Epithelial cell of proximal tubule (primary cell): ENCODE measurements around the gene SYNPO2. TPM values are rescaled to one million over a fixed set of nuclear protein-coding genes. Genes with fewer than 3 reads are reported as not detected.

Source experiments
- DNase-seq: peaks from one replicate; pipeline ENCODE4 v3.0.0-alpha.2; 2011; ENCODE audit warnings: low read depth
- H3K4me3 ChIP-seq: 2 replicates; pipeline ENCODE4 v1.5.1; 2011; ENCODE audit warnings: low read depth, mild to moderate bottlenecking, low read length
- total RNA-seq: library from RNA; depleted of rRNA; stranded (reverse); fragments of >200 nt; gene quantifications from 2 replicates; pipeline ENCODE4 v1.2.3, GENCODE V29; 2015
- TF ChIP-seq, protein P1 (sequence below): conservative IDR thresholded peaks from 2 replicates; pipeline ENCODE4 v1.5.1; 2012; ENCODE audit warnings: low read depth, mild to moderate bottlenecking, low read length

SYNPO2 gene
- total RNA-seq, 1 donor from 2014 or later, result 0.40 TPM

DNA sequence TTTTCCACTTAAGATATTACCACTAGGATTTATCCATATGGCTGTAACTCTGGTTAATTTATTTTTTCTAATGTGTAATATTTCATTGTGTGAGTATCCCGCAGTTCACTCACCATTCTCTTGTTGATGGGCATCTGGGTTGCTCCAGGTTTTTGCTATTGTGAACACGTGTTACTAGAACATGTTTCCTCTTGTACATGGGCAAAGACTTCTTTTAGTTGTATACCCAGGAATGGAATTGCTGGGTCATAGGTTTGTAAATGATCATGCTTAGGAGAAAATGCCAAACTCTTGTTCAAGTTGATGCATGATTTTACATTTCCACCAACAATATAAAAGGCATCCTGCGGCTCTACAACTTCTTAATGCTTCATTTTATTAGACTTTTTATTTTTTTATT is 26.8 kb downstream of the SYNPO2 start:
- TF ChIP-seq, protein P1, sequence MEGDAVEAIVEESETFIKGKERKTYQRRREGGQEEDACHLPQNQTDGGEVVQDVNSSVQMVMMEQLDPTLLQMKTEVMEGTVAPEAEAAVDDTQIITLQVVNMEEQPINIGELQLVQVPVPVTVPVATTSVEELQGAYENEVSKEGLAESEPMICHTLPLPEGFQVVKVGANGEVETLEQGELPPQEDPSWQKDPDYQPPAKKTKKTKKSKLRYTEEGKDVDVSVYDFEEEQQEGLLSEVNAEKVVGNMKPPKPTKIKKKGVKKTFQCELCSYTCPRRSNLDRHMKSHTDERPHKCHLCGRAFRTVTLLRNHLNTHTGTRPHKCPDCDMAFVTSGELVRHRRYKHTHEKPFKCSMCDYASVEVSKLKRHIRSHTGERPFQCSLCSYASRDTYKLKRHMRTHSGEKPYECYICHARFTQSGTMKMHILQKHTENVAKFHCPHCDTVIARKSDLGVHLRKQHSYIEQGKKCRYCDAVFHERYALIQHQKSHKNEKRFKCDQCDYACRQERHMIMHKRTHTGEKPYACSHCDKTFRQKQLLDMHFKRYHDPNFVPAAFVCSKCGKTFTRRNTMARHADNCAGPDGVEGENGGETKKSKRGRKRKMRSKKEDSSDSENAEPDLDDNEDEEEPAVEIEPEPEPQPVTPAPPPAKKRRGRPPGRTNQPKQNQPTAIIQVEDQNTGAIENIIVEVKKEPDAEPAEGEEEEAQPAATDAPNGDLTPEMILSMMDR, result no peak
- no peak for DNase-seq
- no peak overlapping the region for H3K4me3 ChIP-seq

DNA sequence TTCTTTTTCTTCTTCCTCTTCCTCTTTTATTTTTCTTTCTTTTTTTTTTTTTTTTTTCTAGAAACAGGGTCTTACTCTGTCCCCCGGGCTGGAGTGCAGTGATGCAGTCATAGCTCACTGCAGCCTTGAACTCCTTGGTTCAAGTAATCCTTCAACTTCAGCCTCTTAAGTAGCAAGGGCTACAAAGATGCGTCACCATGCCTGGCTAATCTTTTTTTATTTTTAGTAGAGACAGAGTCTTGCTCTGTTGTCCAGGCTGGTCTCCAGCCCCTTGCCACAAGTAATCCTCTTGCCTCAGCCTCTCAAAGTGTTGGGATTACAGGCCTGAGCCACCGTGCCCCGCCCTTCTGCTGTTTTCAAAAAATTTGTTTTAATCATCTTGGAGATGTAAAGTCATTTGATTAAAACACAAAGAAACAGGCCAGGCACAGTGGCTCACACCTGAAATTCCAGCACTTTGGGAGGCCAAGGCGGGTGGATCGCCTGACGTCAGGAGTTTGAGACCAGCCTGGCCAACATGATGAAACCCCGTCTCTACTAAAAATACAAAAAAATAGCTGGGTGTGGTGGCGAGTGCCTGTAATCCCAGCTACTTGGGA is 28.1 kb downstream of the SYNPO2 start:
- TF ChIP-seq, protein P1, result no peak
- no peak overlapping the region for H3K4me3 ChIP-seq
- no peak for DNase-seq

DNA sequence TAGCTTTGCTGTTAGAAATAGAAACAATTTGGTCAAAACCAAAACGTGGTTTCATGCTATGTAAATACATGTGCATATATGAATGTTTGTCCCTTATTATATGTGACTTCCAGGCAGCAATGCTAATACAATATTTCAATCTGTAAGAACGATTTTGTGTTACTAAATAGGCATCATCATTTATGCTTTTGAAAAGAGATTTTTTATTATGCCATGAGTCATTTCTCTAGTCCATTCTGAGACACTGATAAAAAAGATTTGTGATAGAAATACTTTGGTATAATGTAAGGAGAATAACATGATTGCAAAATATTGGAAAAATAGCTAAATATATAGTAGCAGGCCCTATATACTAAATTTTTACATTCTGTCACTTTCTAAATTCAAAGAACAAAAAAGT is 28.9 kb downstream of the SYNPO2 start:
- TF ChIP-seq, protein P1, result no peak
- no peak overlapping the region for H3K4me3 ChIP-seq
- DNase-seq, result no peak

DNA sequence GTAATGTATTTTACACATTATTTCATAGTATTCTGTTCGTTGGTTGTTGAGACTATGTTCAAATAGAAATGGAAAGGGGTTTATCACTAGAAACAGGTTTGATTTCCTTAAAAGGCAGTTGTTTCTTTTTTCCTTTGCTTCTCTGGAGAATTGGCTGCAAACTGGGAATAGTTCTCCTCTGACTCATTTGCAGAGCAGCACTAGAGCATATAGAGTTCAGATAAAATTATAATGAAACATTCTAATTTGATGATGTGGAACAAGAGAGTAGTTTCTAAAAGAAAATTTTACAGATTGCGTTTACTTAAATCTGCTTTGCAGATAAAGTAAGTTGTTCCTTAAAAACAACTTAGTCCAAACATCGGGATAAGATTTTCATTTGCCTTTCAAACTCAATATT is 29.7 kb downstream of the SYNPO2 start:
- TF ChIP-seq, protein P1, result no peak
- peak; percentile 86 for DNase-seq
- no peak overlapping the region for H3K4me3 ChIP-seq

DNA sequence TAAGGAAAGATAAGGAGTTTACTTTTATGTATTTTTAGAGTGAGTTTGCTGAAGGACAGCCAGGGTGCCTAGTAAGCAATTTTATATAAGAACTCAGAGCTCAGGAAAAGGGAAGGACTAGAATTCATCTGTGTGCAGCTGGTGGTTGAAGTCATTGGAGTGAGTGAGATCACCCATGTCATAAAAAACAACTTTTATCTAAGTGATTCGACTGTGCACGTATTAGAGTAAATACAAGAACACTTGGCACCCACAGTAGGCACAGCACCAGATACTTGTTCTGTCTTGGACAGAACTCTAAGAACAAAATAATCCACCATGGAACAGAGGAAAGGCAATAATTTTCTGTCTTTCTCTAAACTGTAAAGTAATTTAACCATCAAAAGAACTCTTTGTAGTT is 31.6 kb downstream of the SYNPO2 start:
- no peak overlapping the region for H3K4me3 ChIP-seq
- DNase-seq, result no peak

DNA sequence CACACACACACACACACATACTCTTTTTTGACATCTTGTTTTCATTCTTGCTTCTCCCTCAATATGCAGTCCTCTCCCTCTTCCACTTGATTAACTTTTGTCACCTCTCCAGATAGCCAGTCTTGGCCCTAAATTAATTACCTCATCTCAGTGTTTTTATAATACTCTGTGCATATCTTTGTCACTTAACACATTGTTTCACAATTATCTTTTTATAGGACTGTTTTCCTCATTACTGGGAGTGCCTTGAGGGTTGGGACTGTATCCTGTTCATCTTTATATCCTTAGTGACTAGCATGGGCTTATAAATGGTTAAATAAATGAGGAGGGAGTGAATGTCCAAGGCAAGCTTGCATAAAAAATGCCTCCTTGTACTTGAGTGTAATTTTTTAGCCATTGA is 33.1 kb downstream of the SYNPO2 start:
- H3K4me3 ChIP-seq, result no peak overlapping the region
- TF ChIP-seq, protein P1, result no peak
- peak; percentile 22 for DNase-seq

More for the DNA sequence above, 31.6 kb downstream of the SYNPO2 start:
- TF ChIP-seq, protein P1, result no peak

DNA sequence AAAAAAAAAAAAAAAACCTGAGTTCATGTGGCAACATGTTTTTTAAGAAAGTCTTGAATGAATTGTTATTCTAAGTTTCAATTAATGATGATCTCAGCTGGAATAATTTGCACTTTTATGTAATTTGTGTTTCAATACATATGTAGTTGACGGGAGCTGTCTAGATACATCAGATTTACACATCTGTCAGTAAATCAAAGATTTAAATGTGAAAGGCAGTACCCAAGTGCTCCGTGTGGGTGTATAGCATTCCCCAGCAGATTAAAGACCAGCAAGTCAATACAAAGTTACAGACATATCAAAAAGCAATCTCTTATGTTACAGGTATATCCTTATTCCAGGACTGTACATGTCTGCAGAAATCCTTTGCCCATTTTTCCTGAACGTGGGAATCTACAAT is 35.2 kb downstream of the SYNPO2 start:
- no peak for DNase-seq
- H3K4me3 ChIP-seq, result no peak overlapping the region
- TF ChIP-seq, protein P1, result no peak
